GM20431 (cell line): Measurements from ENCODE around the gene PSTPIP1.

ENCODE experiments used
- in situ Hi-C: fragments of 300-500 bp; cut with MseI, MboI; formaldehyde crosslinking; loops from one replicate; pipeline ENCODE4 v1.15.0; 2020; ENCODE audit warnings: low sequenced_read_pairs; ENCODE audit not compliant: unreplicated experiment

The PSTPIP1 gene

GRCh38 chr15:76976572-76977270 lies 18.2 kb upstream of the PSTPIP1 start:
- in situ Hi-C loops, result no loop called here

GRCh38 chr15:76978522-76979330 lies 16.2 kb upstream of the PSTPIP1 start:
- in situ Hi-C loops, result no loop called here

- in situ Hi-C loops, result no loop called here
These were observed 15.5 kb upstream of the PSTPIP1 start for GRCh38 chr15:76979331-76979925.

- in situ Hi-C loops, result no loop called here
These were observed 14.9 kb upstream of the PSTPIP1 start for GRCh38 chr15:76979996-76980520.

GRCh38 chr15:76982356-76982755 lies 12.6 kb upstream of the PSTPIP1 start:
- in situ Hi-C loops, result no loop called here

GRCh38 chr15:76982756-76983155 lies 12.2 kb upstream of the PSTPIP1 start:
- in situ Hi-C loops, result no loop called here

GRCh38 chr15:76983590-76984375 lies 11.1 kb upstream of the PSTPIP1 start:
- in situ Hi-C loops, result no loop called here

- in situ Hi-C loops, result no loop called here
These were observed 8.2 kb upstream of the PSTPIP1 start for GRCh38 chr15:76986743-76987142.

GRCh38 chr15:76987276-76987675 lies 7.7 kb upstream of the PSTPIP1 start:
- in situ Hi-C loops, result no loop called here

GRCh38 chr15:76987896-76988860 lies 6.7 kb upstream of the PSTPIP1 start:
- in situ Hi-C loops, result no loop called here

- in situ Hi-C loops, result no loop called here
These were observed 5.8 kb upstream of the PSTPIP1 start for GRCh38 chr15:76988867-76989780.

GRCh38 chr15:76991048-76991447 lies 3.9 kb upstream of the PSTPIP1 start:
- in situ Hi-C loops, result no loop called here

GRCh38 chr15:76991741-76992645 lies 2.9 kb upstream of the PSTPIP1 start:
- in situ Hi-C loops, result no loop called here

- in situ Hi-C loops, result no loop called here
These were observed 1.7 kb upstream of the PSTPIP1 start for GRCh38 chr15:76993114-76993725.

- in situ Hi-C loops, result no loop called here
These were observed 925 bp upstream of the PSTPIP1 start for GRCh38 chr15:76994001-76994400.

GRCh38 chr15:76994496-76994895 lies 430 bp upstream of the PSTPIP1 start:
- in situ Hi-C loops, result no loop called here

GRCh38 chr15:76996076-76996525 lies 1.2 kb downstream of the PSTPIP1 start:
- in situ Hi-C loops, result no loop called here
